Body of pancreas (tissue), 4 donors: Measurements from ENCODE around the gene FAM186B. TPM values are rescaled to one million over a fixed set of nuclear protein-coding genes. Genes with fewer than 3 reads are reported as not detected.

ENCODE experiments used
- ATAC-seq: fragments of 150-250 bp; one replicate; pipeline ENCODE4 v1.9.1; 2016
- DNase-seq, 4 donors: peaks; one replicate each; pipeline ENCODE4 v3.0.0-alpha.2; 2019
- H3K27ac ChIP-seq, 4 donors: fragments of 200-600 bp; sonication (generic); 1 replicate in 3 of 4; 2 replicates in 1 of 4; pipeline versions ENCODE4 v1.5.1 to v1.6.1; 2016 to 2019; ENCODE audit warnings: mild to moderate bottlenecking in 1 of 4, mixed read lengths in 1 of 4, moderate library complexity in 1 of 4
- H3K27me3 ChIP-seq, 2 donors: fragments of 200-600 bp; sonication (generic); one replicate each; pipeline ENCODE4 v1.6.0; 2016; ENCODE audit warnings: mild to moderate bottlenecking in 1 of 2
- H3K36me3 ChIP-seq, 2 donors: fragments of 200-600 bp; sonication (generic); replicated peaks in 1 of 2; 2 replicates each; pipeline ENCODE4 v1.5.1; 2016; ENCODE audit warnings: low read depth in 2 of 2; ENCODE audit not compliant: insufficient read depth in 1 of 2
- H3K4me1 ChIP-seq: fragments of 200-600 bp; sonication (generic); one replicate; pipeline ENCODE4 v1.6.0; 2016
- H3K4me3 ChIP-seq, 2 donors: fragments of 200-600 bp; sonication (generic); 1 replicate in 1 of 2; 2 replicates in 1 of 2; pipeline ENCODE4 v1.5.1; 2016 to 2019
- H3K9me3 ChIP-seq, 3 donors: fragments of 200-600 bp; sonication (generic); 1 replicate in 2 of 3; 2 replicates in 1 of 3; pipeline ENCODE4 v1.5.1; 2016
- CTCF ChIP-seq, 7 experiments: fragments of 450-650 bp in 4 of 7; fragments of 200-600 bp in 3 of 7; sonication (generic) in 3 of 7; IDR thresholded peaks; one replicate each; pipeline ENCODE4 v1.5.1; 2016 to 2019; ENCODE audit warnings: antibody characterized with exemption in 7 of 7
- POLR2A ChIP-seq, 3 donors: fragments of 450-650 bp; IDR thresholded peaks; one replicate each; pipeline ENCODE4 v1.6.1; 2016; ENCODE audit warnings: antibody characterized with exemption in 3 of 3, mild to moderate bottlenecking in 2 of 3
- WGBS, 2 donors: methylation state at CpG; one replicate each; pipeline ENCODE4 v1.1.5; 2017; 5-methylcytosine and 5-hydroxymethylcytosine counted together
- intact Hi-C: fragments of 100-400 bp; cut with DNase I; formaldehyde crosslinking; loops from one replicate; pipeline ENCODE4 v1.15.1; 2023
- total RNA-seq, 2 donors: library from RNA; depleted of rRNA; stranded (reverse); fragments of >200 nt; gene quantifications; one replicate each; pipeline ENCODE4 v1.1.0, GENCODE V29; 2016

FAM186B gene
- total RNA-seq, 2 donors from 2014 or later, result 0.78 TPM; not detected in 1

- Histone ChIP-seq H3K4me1 (peaks cover 26% of the 10 kb centered on the region), H3K36me3 (no peaks in the 10 kb centered on the region), H3K9me3 (no peaks in the 10 kb centered on the region), H3K27ac (peak overlapping the region; percentile 37 to 93 (median 82)), H3K4me3 (no peak overlapping the region), H3K27me3 (no peaks in the 10 kb centered on the region)
- ATAC-seq, result peak; percentile 49
- no peak for TF ChIP-seq POLR2A (IDR thresholded peaks at IDR 0.05)
- no peak for TF ChIP-seq CTCF (IDR thresholded peaks at IDR 0.05)
- WGBS, 2 donors, result 1% methylated on average over 18 to 22 of the region's 22 CpGs
- intact Hi-C loops, result no loop called here
- peak in 3 of 4 donors; percentile 48 to 57 (median 55) for DNase-seq
Observed at GRCh38 chr12:49622501-49623141, 17.2 kb upstream of the FAM186B start.

GRCh38 chr12:49621651-49622500, 16.4 kb upstream of the FAM186B start:
- peak in 2 of 4 donors; percentile 25 to 28 for DNase-seq
- 6% methylated on average over 28 to 30 of the region's 33 CpGs for WGBS, 2 donors
- H3K9me3 ChIP-seq, result no peaks in the 10 kb centered on the region
- H3K36me3 ChIP-seq, result no peaks in the 10 kb centered on the region
- peak overlapping the region; percentile 37 to 93 (median 82) for H3K27ac ChIP-seq
- ATAC-seq, result peak; percentile 3
- H3K4me1 ChIP-seq, result peaks cover 26% of the 10 kb centered on the region
- intact Hi-C loops, result no loop called here
- H3K4me3 ChIP-seq, result peak overlapping the region in 1 of 2 donors; percentile 23
- TF ChIP-seq POLR2A (IDR thresholded peaks at IDR 0.05) (no peak), CTCF (IDR thresholded peaks at IDR 0.05) (no peak)
- no peaks in the 10 kb centered on the region for H3K27me3 ChIP-seq

GRCh38 chr12:49619286-49619685, 13.8 kb upstream of the FAM186B start:
- TF ChIP-seq CTCF (IDR thresholded peaks at IDR 0.05), result no peak
- TF ChIP-seq POLR2A (IDR thresholded peaks at IDR 0.05), result no peak
- no peak overlapping the region for H3K4me3 ChIP-seq
- no peak overlapping the region for H3K27ac ChIP-seq
- WGBS, 2 donors, result 82 to 86% methylated on average over 3 of the region's 3 CpGs
- ATAC-seq (no peak), DNase-seq (no peak)
- H3K9me3 ChIP-seq, result no peaks in the 10 kb centered on the region
- peaks cover 20% of the 10 kb centered on the region for H3K4me1 ChIP-seq
- intact Hi-C loops, result no loop called here
- H3K36me3 ChIP-seq, result no peaks in the 10 kb centered on the region
- H3K27me3 ChIP-seq, result no peaks in the 10 kb centered on the region

- Histone ChIP-seq H3K36me3 (no peaks in the 10 kb centered on the region), H3K27ac (no peak overlapping the region), H3K4me3 (no peak overlapping the region), H3K9me3 (no peaks in the 10 kb centered on the region), H3K27me3 (no peaks in the 10 kb centered on the region), H3K4me1 (peaks cover 14% of the 10 kb centered on the region)
- DNase-seq, result no peak
- intact Hi-C loops, result no loop called here
- ATAC-seq, result no peak
- TF ChIP-seq CTCF (IDR thresholded peaks at IDR 0.05) (no peak), POLR2A (IDR thresholded peaks at IDR 0.05) (no peak)
- 39 to 55% methylated on average over 1 of the region's 1 CpG for WGBS, 2 donors
Observed at GRCh38 chr12:49618576-49618975, 13.1 kb upstream of the FAM186B start.
